ENCODE measurements around the gene PEAR1.

Gene PEAR1

GRCh38 chr1:156876281-156876680, 17.2 kb upstream of the PEAR1 start:
- Histone ChIP-seq H3K27me3 (ENCODE audit: control insufficient read depth, insufficient read depth, low read length) (peaks cover 38% of the 10 kb centered on the region), H3K4me1 (ENCODE audit: control insufficient read depth, insufficient read depth, low read length) (no peaks in the 10 kb centered on the region), H3K9me3 (ENCODE audit: control insufficient read depth, insufficient read depth, low read length) (no peaks in the 10 kb centered on the region), H3K4me3 (ENCODE audit: low read depth, low read length) (no peak overlapping the region), H3K36me3 (ENCODE audit: control insufficient read depth, insufficient read depth, low read length) (no peaks in the 10 kb centered on the region), H3K9ac (ENCODE audit: low read depth, low read length) (no peak overlapping the region)

GRCh38 chr1:156877433-156878170, 15.9 kb upstream of the PEAR1 start:
- Histone ChIP-seq H3K4me1 (ENCODE audit: control insufficient read depth, insufficient read depth, low read length) (no peaks in the 10 kb centered on the region), H3K9ac (ENCODE audit: low read depth, low read length) (no peak overlapping the region), H3K27me3 (ENCODE audit: control insufficient read depth, insufficient read depth, low read length) (peaks cover 40% of the 10 kb centered on the region), H3K36me3 (ENCODE audit: control insufficient read depth, insufficient read depth, low read length) (no peaks in the 10 kb centered on the region), H3K4me3 (ENCODE audit: low read depth, low read length) (no peak overlapping the region), H3K9me3 (ENCODE audit: control insufficient read depth, insufficient read depth, low read length) (no peaks in the 10 kb centered on the region)

- H3K27me3 ChIP-seq (ENCODE audit: control insufficient read depth, insufficient read depth, low read length): peaks cover 55% of the 10 kb centered on the region
- no peaks in the 10 kb centered on the region for H3K9me3 ChIP-seq (ENCODE audit: control insufficient read depth, insufficient read depth, low read length)
- H3K9ac ChIP-seq (ENCODE audit: low read depth, low read length): no peak overlapping the region
- no peaks in the 10 kb centered on the region for H3K36me3 ChIP-seq (ENCODE audit: control insufficient read depth, insufficient read depth, low read length)
- no peaks in the 10 kb centered on the region for H3K4me1 ChIP-seq (ENCODE audit: control insufficient read depth, insufficient read depth, low read length)
- H3K4me3 ChIP-seq (ENCODE audit: low read depth, low read length): no peak overlapping the region
These were observed 13.6 kb upstream of the PEAR1 start for GRCh38 chr1:156879876-156880275.

GRCh38 chr1:156880473-156880872, 13.0 kb upstream of the PEAR1 start:
- H3K27me3 ChIP-seq (ENCODE audit: control insufficient read depth, insufficient read depth, low read length): peaks cover 61% of the 10 kb centered on the region
- no peaks in the 10 kb centered on the region for H3K9me3 ChIP-seq (ENCODE audit: control insufficient read depth, insufficient read depth, low read length)
- no peak overlapping the region for H3K4me3 ChIP-seq (ENCODE audit: low read depth, low read length)
- no peak overlapping the region for H3K9ac ChIP-seq (ENCODE audit: low read depth, low read length)
- H3K36me3 ChIP-seq (ENCODE audit: control insufficient read depth, insufficient read depth, low read length): no peaks in the 10 kb centered on the region
- H3K4me1 ChIP-seq (ENCODE audit: control insufficient read depth, insufficient read depth, low read length): no peaks in the 10 kb centered on the region

GRCh38 chr1:156881101-156881500, 12.4 kb upstream of the PEAR1 start:
- H3K4me1 ChIP-seq (ENCODE audit: control insufficient read depth, insufficient read depth, low read length): peaks cover 2% of the 10 kb centered on the region
- H3K36me3 ChIP-seq (ENCODE audit: control insufficient read depth, insufficient read depth, low read length): no peaks in the 10 kb centered on the region
- H3K9ac ChIP-seq (ENCODE audit: low read depth, low read length): no peak overlapping the region
- H3K9me3 ChIP-seq (ENCODE audit: control insufficient read depth, insufficient read depth, low read length): no peaks in the 10 kb centered on the region
- peaks cover 63% of the 10 kb centered on the region for H3K27me3 ChIP-seq (ENCODE audit: control insufficient read depth, insufficient read depth, low read length)
- H3K4me3 ChIP-seq (ENCODE audit: low read depth, low read length): no peak overlapping the region

- Histone ChIP-seq H3K4me1 (ENCODE audit: control insufficient read depth, insufficient read depth, low read length) (peaks cover 5% of the 10 kb centered on the region), H3K36me3 (ENCODE audit: control insufficient read depth, insufficient read depth, low read length) (no peaks in the 10 kb centered on the region), H3K9ac (ENCODE audit: low read depth, low read length) (no peak overlapping the region), H3K9me3 (ENCODE audit: control insufficient read depth, insufficient read depth, low read length) (no peaks in the 10 kb centered on the region), H3K4me3 (ENCODE audit: low read depth, low read length) (no peak overlapping the region), H3K27me3 (ENCODE audit: control insufficient read depth, insufficient read depth, low read length) (peaks cover 65% of the 10 kb centered on the region)
These were observed 11.9 kb upstream of the PEAR1 start for GRCh38 chr1:156881663-156882062.

GRCh38 chr1:156882543-156882942, 11.0 kb upstream of the PEAR1 start:
- H3K9ac ChIP-seq (ENCODE audit: low read depth, low read length): no peak overlapping the region
- no peaks in the 10 kb centered on the region for H3K36me3 ChIP-seq (ENCODE audit: control insufficient read depth, insufficient read depth, low read length)
- H3K27me3 ChIP-seq (ENCODE audit: control insufficient read depth, insufficient read depth, low read length): peaks cover 60% of the 10 kb centered on the region
- no peak overlapping the region for H3K4me3 ChIP-seq (ENCODE audit: low read depth, low read length)
- no peaks in the 10 kb centered on the region for H3K9me3 ChIP-seq (ENCODE audit: control insufficient read depth, insufficient read depth, low read length)
- H3K4me1 ChIP-seq (ENCODE audit: control insufficient read depth, insufficient read depth, low read length): peaks cover 7% of the 10 kb centered on the region

- H3K27me3 ChIP-seq (ENCODE audit: control insufficient read depth, insufficient read depth, low read length): peaks cover 55% of the 10 kb centered on the region
- no peak overlapping the region for H3K4me3 ChIP-seq (ENCODE audit: low read depth, low read length)
- no peaks in the 10 kb centered on the region for H3K9me3 ChIP-seq (ENCODE audit: control insufficient read depth, insufficient read depth, low read length)
- H3K4me1 ChIP-seq (ENCODE audit: control insufficient read depth, insufficient read depth, low read length): peaks cover 7% of the 10 kb centered on the region
- no peaks in the 10 kb centered on the region for H3K36me3 ChIP-seq (ENCODE audit: control insufficient read depth, insufficient read depth, low read length)
- H3K9ac ChIP-seq (ENCODE audit: low read depth, low read length): no peak overlapping the region
These were observed 9.6 kb upstream of the PEAR1 start for GRCh38 chr1:156883919-156884318.

GRCh38 chr1:156884560-156885184, 8.8 kb upstream of the PEAR1 start:
- H3K9ac ChIP-seq (ENCODE audit: low read depth, low read length): peak overlapping the region; percentile 5
- no peaks in the 10 kb centered on the region for H3K36me3 ChIP-seq (ENCODE audit: control insufficient read depth, insufficient read depth, low read length)
- peaks cover 58% of the 10 kb centered on the region for H3K27me3 ChIP-seq (ENCODE audit: control insufficient read depth, insufficient read depth, low read length)
- H3K4me1 ChIP-seq (ENCODE audit: control insufficient read depth, insufficient read depth, low read length): peaks cover 7% of the 10 kb centered on the region
- no peak overlapping the region for H3K4me3 ChIP-seq (ENCODE audit: low read depth, low read length)
- H3K9me3 ChIP-seq (ENCODE audit: control insufficient read depth, insufficient read depth, low read length): no peaks in the 10 kb centered on the region

GRCh38 chr1:156885314-156885713, 8.2 kb upstream of the PEAR1 start:
- Histone ChIP-seq H3K27me3 (ENCODE audit: control insufficient read depth, insufficient read depth, low read length) (peaks cover 61% of the 10 kb centered on the region), H3K4me1 (ENCODE audit: control insufficient read depth, insufficient read depth, low read length) (peaks cover 8% of the 10 kb centered on the region)

GRCh38 chr1:156885880-156886355, 7.6 kb upstream of the PEAR1 start:
- no peak overlapping the region for H3K9ac ChIP-seq (ENCODE audit: low read depth, low read length)
- H3K4me1 ChIP-seq (ENCODE audit: control insufficient read depth, insufficient read depth, low read length): peaks cover 9% of the 10 kb centered on the region
- H3K9me3 ChIP-seq (ENCODE audit: control insufficient read depth, insufficient read depth, low read length): no peaks in the 10 kb centered on the region
- H3K27me3 ChIP-seq (ENCODE audit: control insufficient read depth, insufficient read depth, low read length): peaks cover 67% of the 10 kb centered on the region
- no peak overlapping the region for H3K4me3 ChIP-seq (ENCODE audit: low read depth, low read length)
- H3K36me3 ChIP-seq (ENCODE audit: control insufficient read depth, insufficient read depth, low read length): no peaks in the 10 kb centered on the region

More at GRCh38 chr1:156885314-156885713, 8.2 kb upstream of the PEAR1 start:
- Histone ChIP-seq H3K4me3 (ENCODE audit: low read depth, low read length) (no peak overlapping the region), H3K9me3 (ENCODE audit: control insufficient read depth, insufficient read depth, low read length) (no peaks in the 10 kb centered on the region), H3K9ac (ENCODE audit: low read depth, low read length) (no peak overlapping the region), H3K36me3 (ENCODE audit: control insufficient read depth, insufficient read depth, low read length) (no peaks in the 10 kb centered on the region)
